Mesenchymal stem cell (in vitro differentiated cells and primary cell): ENCODE results near the gene FADS2.

Source experiments
- DNase-seq: peaks from one replicate; pipeline ENCODE4 v3.0.0-alpha.2; 2013
- H2AFZ ChIP-seq: one replicate; pipeline ENCODE4 v1.6.1; 2013; ENCODE audit warnings: low read depth, mild to moderate bottlenecking, control low read depth, inconsistent platforms, low read length, moderate library complexity
- H2AK5ac ChIP-seq: 2 replicates; pipeline ENCODE4 v1.6.1; 2013; ENCODE audit warnings: low read length, moderate library complexity, mild to moderate bottlenecking, inconsistent platforms; ENCODE audit not compliant: severe bottlenecking
- H2BK120ac ChIP-seq: one replicate; pipeline ENCODE4 v1.6.1; 2013; ENCODE audit warnings: low read depth, mild to moderate bottlenecking, inconsistent platforms, low read length, moderate library complexity
- H2BK12ac ChIP-seq, 2 experiments: one replicate each; pipeline ENCODE4 v1.6.1; 2013; ENCODE audit warnings: inconsistent platforms in 2 of 2, low read length in 2 of 2, mild to moderate bottlenecking in 2 of 2, moderate library complexity in 2 of 2, control low read depth in 1 of 2
- H2BK15ac ChIP-seq: one replicate; pipeline ENCODE4 v1.6.1; 2013; ENCODE audit warnings: mild to moderate bottlenecking, low read depth, inconsistent platforms; ENCODE audit not compliant: poor library complexity, severe bottlenecking
- H2BK5ac ChIP-seq: 2 replicates; pipeline ENCODE4 v1.6.1; 2013; ENCODE audit warnings: low read depth, mild to moderate bottlenecking, low read length, control low read depth, inconsistent platforms; ENCODE audit not compliant: poor library complexity, severe bottlenecking
- H3K14ac ChIP-seq, 2 experiments: one replicate each; pipeline ENCODE4 v1.6.1; 2013; ENCODE audit warnings: inconsistent platforms in 2 of 2, low read length in 2 of 2, control low read depth in 1 of 2, mild to moderate bottlenecking in 1 of 2, moderate library complexity in 1 of 2
- H3K18ac ChIP-seq, 2 experiments: one replicate each; pipeline ENCODE4 v1.6.1; 2013; ENCODE audit warnings: inconsistent platforms in 2 of 2, low read length in 2 of 2, control low read depth in 1 of 2, low read depth in 1 of 2, mild to moderate bottlenecking in 1 of 2
- H3K23ac ChIP-seq, 2 experiments: one replicate each; pipeline ENCODE4 v1.6.1; 2013; ENCODE audit warnings: inconsistent platforms in 2 of 2, low read length in 2 of 2, mild to moderate bottlenecking in 2 of 2, moderate library complexity in 2 of 2, control low read depth in 1 of 2
- H3K27ac ChIP-seq: 2 replicates; pipeline ENCODE4 v1.5.1; 2013; ENCODE audit warnings: mild to moderate bottlenecking, moderate library complexity, low read length, control low read depth, inconsistent platforms; ENCODE audit not compliant: poor library complexity, severe bottlenecking
- H3K27me3 ChIP-seq, 2 experiments: 2 replicates each; pipeline versions ENCODE4 v1.6.1 to v1.7.0; 2013; ENCODE audit warnings: low read length in 2 of 2, mild to moderate bottlenecking in 2 of 2, moderate library complexity in 2 of 2, control low read depth in 1 of 2, inconsistent platforms in 1 of 2; ENCODE audit not compliant: control insufficient read depth in 1 of 2, insufficient read depth in 1 of 2
- H3K36me3 ChIP-seq, 2 experiments: 2 replicates each; pipeline versions ENCODE4 v1.6.1 to v1.7.0; 2013; ENCODE audit warnings: low read length in 2 of 2, control low read depth in 1 of 2, inconsistent platforms in 1 of 2, low read depth in 1 of 2, mild to moderate bottlenecking in 1 of 2; ENCODE audit not compliant: insufficient read depth in 2 of 2, control insufficient read depth in 1 of 2
- H3K4ac ChIP-seq, 2 experiments: one replicate each; pipeline ENCODE4 v1.6.1; 2013; ENCODE audit warnings: inconsistent platforms in 2 of 2, low read length in 2 of 2, mild to moderate bottlenecking in 2 of 2, moderate library complexity in 2 of 2, control low read depth in 1 of 2, low read depth in 1 of 2
- H3K4me1 ChIP-seq: 2 replicates; pipeline ENCODE4 v1.6.1; 2013; ENCODE audit warnings: low read depth, low read length, control low read depth; ENCODE audit not compliant: control insufficient read depth, insufficient read depth
- H3K4me2 ChIP-seq: 2 replicates; pipeline ENCODE4 v1.6.1; 2013; ENCODE audit warnings: low read length, mild to moderate bottlenecking, inconsistent platforms; ENCODE audit not compliant: poor library complexity, severe bottlenecking
- H3K4me3 ChIP-seq, 2 experiments: 2 replicates each; pipeline versions ENCODE4 v1.5.1 to v1.7.0; 2013; ENCODE audit warnings: low read length in 2 of 2, mild to moderate bottlenecking in 2 of 2, control low read depth in 1 of 2, low read depth in 1 of 2; ENCODE audit not compliant: insufficient read depth in 1 of 2
- H3K79me1 ChIP-seq: replicated peaks from 2 replicates; pipeline ENCODE4 v1.6.1; 2013; ENCODE audit warnings: mild to moderate bottlenecking, control low read depth, low read length, inconsistent platforms; ENCODE audit not compliant: poor library complexity, severe bottlenecking
- H3K9ac ChIP-seq: 2 replicates; pipeline ENCODE4 v1.7.0; 2013; ENCODE audit warnings: mild to moderate bottlenecking, low read length, moderate library complexity
- H3K9me3 ChIP-seq: 2 replicates; pipeline ENCODE4 v1.7.0; 2013; ENCODE audit warnings: mild to moderate bottlenecking, low read length; ENCODE audit not compliant: control insufficient read depth
- H4K8ac ChIP-seq: one replicate; pipeline ENCODE4 v1.6.1; 2013; ENCODE audit warnings: inconsistent platforms, mild to moderate bottlenecking, low read length, moderate library complexity
- H4K91ac ChIP-seq: one replicate; pipeline ENCODE4 v1.6.1; 2013; ENCODE audit warnings: mild to moderate bottlenecking, low read length, inconsistent platforms
- WGBS: methylation state at CpG from one replicate; pipeline ENCODE4 v1.1.7; 2013; ENCODE audit warnings: mixed read lengths; 5-methylcytosine and 5-hydroxymethylcytosine counted together

The FADS2 gene

DNA sequence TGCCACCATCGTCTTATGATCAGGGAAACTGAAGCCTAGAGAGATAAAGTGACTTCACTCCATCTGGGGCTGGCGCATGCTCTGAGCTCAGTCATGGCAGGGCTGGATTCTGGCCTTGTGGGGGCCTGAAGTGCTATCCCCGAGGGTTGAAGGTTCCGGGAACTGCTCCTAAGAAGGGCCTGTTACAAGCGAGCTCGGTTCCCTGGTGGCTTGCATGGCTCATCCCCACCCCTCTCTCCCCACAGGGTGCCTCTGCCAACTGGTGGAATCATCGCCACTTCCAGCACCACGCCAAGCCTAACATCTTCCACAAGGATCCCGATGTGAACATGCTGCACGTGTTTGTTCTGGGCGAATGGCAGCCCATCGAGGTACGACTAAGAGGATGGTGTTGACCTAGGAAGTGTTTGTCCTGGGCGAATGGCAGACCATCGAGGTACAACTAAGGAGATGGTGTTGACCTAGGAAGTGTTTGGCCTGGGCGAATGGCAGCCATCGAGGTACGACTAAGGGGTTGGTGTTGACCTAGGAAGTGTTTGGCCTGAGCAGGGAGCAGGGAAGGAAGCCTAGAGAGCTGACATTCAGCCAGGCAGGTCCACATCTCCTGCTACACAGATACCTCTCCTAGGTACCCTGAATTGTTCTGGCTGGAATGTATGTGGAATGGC is 19.9 kb downstream of the FADS2 start:
- Histone ChIP-seq H2BK120ac (no peak overlapping the region), H3K18ac (peak overlapping the region in 1 of 2 experiments; percentile 25), H3K9me3 (no peaks in the 10 kb centered on the region), H3K79me1 (peaks cover 23% of the 10 kb centered on the region), H3K4me2 (no peak overlapping the region), H3K4me3 (no peak overlapping the region), H3K36me3 (peaks cover 60 to 77% of the 10 kb centered on the region in 2 experiments), H3K23ac (no peak overlapping the region), H4K91ac (no peak overlapping the region), H3K4ac (no peak overlapping the region), H2BK15ac (no peak overlapping the region), H2AFZ (no peak overlapping the region), H3K27ac (no peak overlapping the region), H2AK5ac (no peak overlapping the region), H3K9ac (no peak overlapping the region), H3K27me3 (no peaks in the 10 kb centered on the region), H3K14ac (no peak overlapping the region), H2BK12ac (no peak overlapping the region), H4K8ac (no peak overlapping the region), H3K4me1 (no peaks in the 10 kb centered on the region), H2BK5ac (no peak overlapping the region)
- 97% methylated on average over 18 of the region's 18 CpGs for WGBS
- no peak for DNase-seq

GRCh38 chr11:61848631-61849030 is 20.5 kb downstream of the FADS2 start:
- H3K27me3 ChIP-seq, result no peaks in the 10 kb centered on the region
- H2BK12ac ChIP-seq, result no peak overlapping the region
- H3K4me1 ChIP-seq, result no peaks in the 10 kb centered on the region
- no peak overlapping the region for H3K4me2 ChIP-seq
- H4K91ac ChIP-seq, result no peak overlapping the region
- H2AK5ac ChIP-seq, result no peak overlapping the region
- H4K8ac ChIP-seq, result no peak overlapping the region
- H3K9me3 ChIP-seq, result no peaks in the 10 kb centered on the region
- H3K79me1 ChIP-seq, result peaks cover 23% of the 10 kb centered on the region
- no peak overlapping the region for H3K18ac ChIP-seq
- peaks cover 59 to 76% of the 10 kb centered on the region in 2 experiments for H3K36me3 ChIP-seq
- no peak overlapping the region for H3K9ac ChIP-seq
- DNase-seq, result no peak
- H2BK15ac ChIP-seq, result no peak overlapping the region
- 97% methylated on average over 9 of the region's 9 CpGs for WGBS
- H3K23ac ChIP-seq, result no peak overlapping the region
- H3K27ac ChIP-seq, result no peak overlapping the region
- H2BK120ac ChIP-seq, result no peak overlapping the region
- no peak overlapping the region for H3K4ac ChIP-seq
- H2AFZ ChIP-seq, result no peak overlapping the region
- no peak overlapping the region for H3K4me3 ChIP-seq
- no peak overlapping the region for H2BK5ac ChIP-seq
- no peak overlapping the region for H3K14ac ChIP-seq

DNA sequence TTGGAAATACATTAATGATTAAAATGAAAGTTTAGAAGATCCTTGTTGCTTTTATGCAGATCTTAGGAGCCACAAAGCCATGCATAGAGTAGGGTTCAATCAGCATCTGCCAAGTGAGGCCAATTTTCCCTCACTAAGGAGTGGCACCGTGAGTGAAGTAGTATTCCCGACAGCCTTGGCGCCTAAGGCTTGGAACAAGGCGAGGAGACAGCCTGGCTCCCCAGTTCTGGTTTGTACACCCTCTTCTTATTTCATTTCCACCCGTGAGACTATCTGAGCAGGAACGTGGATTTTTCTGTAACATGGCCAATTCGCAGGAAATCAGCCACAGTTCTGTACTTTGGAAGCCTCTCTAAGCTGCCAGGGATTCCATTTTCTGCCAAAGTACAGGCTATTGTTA is 22.6 kb downstream of the FADS2 start:
- Histone ChIP-seq H2BK15ac (no peak overlapping the region), H3K14ac (no peak overlapping the region), H3K23ac (no peak overlapping the region), H2BK120ac (no peak overlapping the region), H2AFZ (no peak overlapping the region), H3K4ac (no peak overlapping the region), H3K27me3 (no peaks in the 10 kb centered on the region), H3K27ac (no peak overlapping the region), H4K91ac (no peak overlapping the region), H3K4me3 (no peak overlapping the region), H3K18ac (no peak overlapping the region), H3K9me3 (no peaks in the 10 kb centered on the region), H4K8ac (no peak overlapping the region), H2BK12ac (no peak overlapping the region), H3K4me2 (no peak overlapping the region), H3K9ac (no peak overlapping the region), H3K79me1 (peaks cover 34% of the 10 kb centered on the region), H3K4me1 (peaks cover 2% of the 10 kb centered on the region), H2AK5ac (no peak overlapping the region), H2BK5ac (no peak overlapping the region), H3K36me3 (peaks cover 72 to 80% of the 10 kb centered on the region in 2 experiments)
- no peak for DNase-seq
- 97% methylated on average over 7 of the region's 7 CpGs for WGBS

DNA sequence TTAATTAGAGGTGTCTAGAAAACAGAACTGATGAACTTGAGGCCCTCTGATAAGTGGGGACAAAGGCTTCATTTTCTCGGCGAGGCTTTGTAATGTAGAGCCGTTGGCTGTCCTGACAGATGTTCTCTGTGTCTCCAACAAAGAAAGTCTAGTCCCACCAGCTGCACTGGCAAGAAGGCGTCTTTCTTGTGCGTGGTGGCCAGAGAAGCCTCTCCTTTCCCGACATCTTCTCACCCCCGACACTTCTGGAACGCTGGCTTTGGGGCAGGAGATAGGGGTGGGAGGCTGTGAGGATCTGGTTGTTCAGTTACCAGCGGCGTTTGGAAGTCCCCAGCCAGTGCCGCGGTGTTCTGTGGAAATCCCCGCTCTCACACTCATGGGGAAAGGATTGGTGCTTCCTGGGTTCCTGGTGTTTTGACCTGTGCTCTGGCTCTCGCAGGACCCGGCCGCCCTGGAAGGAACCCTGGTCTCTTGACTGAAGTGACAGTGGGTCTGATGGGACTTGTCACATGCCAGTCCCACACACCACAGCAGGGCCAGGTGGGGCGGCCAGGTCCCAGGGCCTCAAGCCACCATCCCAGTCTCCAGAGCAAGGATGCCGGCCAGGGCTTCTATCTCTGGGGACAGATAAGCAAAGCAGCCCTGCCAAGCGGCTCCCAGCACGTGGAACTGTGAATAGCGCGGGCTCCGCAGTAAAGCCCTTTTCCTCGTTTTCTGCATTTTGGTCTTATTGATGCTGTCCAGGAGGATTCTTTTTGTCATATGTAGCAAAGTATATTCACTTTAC is 23.2 kb downstream of the FADS2 start:
- WGBS, result 97% methylated on average over 20 of the region's 24 CpGs

More for the DNA sequence above, 23.2 kb downstream of the FADS2 start:
- peaks cover 5% of the 10 kb centered on the region for H3K4me1 ChIP-seq
- no peak for DNase-seq
- H3K14ac ChIP-seq, result no peak overlapping the region
- no peaks in the 10 kb centered on the region for H3K27me3 ChIP-seq
- no peak overlapping the region for H2BK15ac ChIP-seq
- no peak overlapping the region for H3K4me2 ChIP-seq
- no peak overlapping the region for H3K23ac ChIP-seq
- no peak overlapping the region for H3K4ac ChIP-seq
- H2BK12ac ChIP-seq, result no peak overlapping the region
- no peak overlapping the region for H3K27ac ChIP-seq
- no peak overlapping the region for H2AK5ac ChIP-seq
- H3K79me1 ChIP-seq, result peaks cover 35% of the 10 kb centered on the region
- H4K91ac ChIP-seq, result no peak overlapping the region
- H3K9ac ChIP-seq, result no peak overlapping the region
- H3K4me3 ChIP-seq, result no peak overlapping the region
- no peaks in the 10 kb centered on the region for H3K9me3 ChIP-seq
- H2BK5ac ChIP-seq, result no peak overlapping the region
- H4K8ac ChIP-seq, result no peak overlapping the region
- H2AFZ ChIP-seq, result no peak overlapping the region
- H3K18ac ChIP-seq, result no peak overlapping the region
- H3K36me3 ChIP-seq, result peaks cover 76 to 82% of the 10 kb centered on the region in 2 experiments
- H2BK120ac ChIP-seq, result no peak overlapping the region
